HAP-1 (cell line): ENCODE results near the gene XIRP1.
"Not testable (repeated sequence)": the region's sequence is repeated elsewhere in the genome, so short reads cannot be mapped to it uniquely, and the experiment has no call there.

ENCODE experiments used
- DNase-seq, 2 experiments: peaks; one replicate each; pipeline ENCODE4 v3.0.0-alpha.2; 2016 to 2020; ENCODE audit warnings: low spot score in 2 of 2
- H3K27me3 ChIP-seq: fragments of 250-450 bp; sonication (Bioruptor Pico); 2 replicates; pipeline ENCODE4 v1.5.1; 2020; ENCODE audit warnings: low read depth, mild to moderate bottlenecking, moderate library complexity
- H3K36me3 ChIP-seq: fragments of 250-450 bp; sonication (Bioruptor Pico); replicated peaks from 2 replicates; pipeline ENCODE4 v1.5.1; 2020; ENCODE audit warnings: mild to moderate bottlenecking
- H3K4me1 ChIP-seq: fragments of 250-450 bp; sonication (Bioruptor Pico); 2 replicates; pipeline ENCODE4 v1.5.1; 2020; ENCODE audit warnings: mild to moderate bottlenecking
- H3K4me3 ChIP-seq: fragments of 250-450 bp; sonication (Bioruptor Pico); 2 replicates; pipeline ENCODE4 v1.5.1; 2020; ENCODE audit warnings: mild to moderate bottlenecking, moderate library complexity
- H3K9me3 ChIP-seq: fragments of 250-450 bp; sonication (Bioruptor Pico); 2 replicates; pipeline ENCODE4 v1.5.1; 2020; ENCODE audit warnings: mild to moderate bottlenecking, moderate library complexity
- in situ Hi-C: fragments of 300-500 bp; cut with MboI; formaldehyde crosslinking; loops from 3 replicates; pipeline ENCODE4 v1.14.3; 2020; ENCODE audit warnings: low sequenced_read_pairs, inconsistent platforms, mixed read lengths

The XIRP1 gene

DNA sequence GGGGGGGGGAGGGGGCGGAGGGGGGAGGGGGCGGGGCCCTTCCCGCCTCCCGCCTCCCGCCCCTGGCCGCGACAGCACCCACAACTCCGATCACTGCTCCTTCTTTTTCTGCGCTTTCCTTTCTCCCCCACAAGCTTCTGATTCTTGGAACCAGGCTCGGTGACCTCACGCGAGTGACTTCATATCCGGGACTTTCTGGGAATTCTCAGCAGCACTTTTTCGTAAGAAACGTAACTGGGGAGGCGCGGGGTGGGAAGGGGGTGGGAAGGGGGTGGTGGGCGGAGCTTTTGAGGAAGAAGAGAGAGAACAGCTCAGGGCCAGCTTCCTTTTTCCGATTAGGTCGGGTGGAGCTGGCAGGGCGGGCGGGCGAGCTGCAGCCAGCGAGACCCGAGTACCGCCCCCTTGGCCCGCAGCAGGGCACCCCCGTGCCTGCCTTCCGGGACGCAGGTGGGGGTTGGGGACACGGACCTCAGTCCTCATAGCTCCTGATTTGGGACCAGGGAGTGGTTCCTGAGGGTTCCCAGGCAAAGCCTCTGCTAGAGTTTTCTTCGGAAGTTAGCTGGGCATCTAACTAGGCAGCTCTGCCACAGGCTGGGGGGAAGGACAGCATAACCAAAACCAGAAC is 14.6 kb downstream of the XIRP1 start:
- Histone ChIP-seq H3K36me3 (no peaks in the 10 kb centered on the region), H3K27me3 (no peaks in the 10 kb centered on the region), H3K4me1 (peaks cover 15% of the 10 kb centered on the region), H3K9me3 (peaks cover 5% of the 10 kb centered on the region; the same call in 1 of the 2 replicates), H3K4me3 (peak overlapping the region; percentile 35)
- DNase-seq: peak; percentile 51 to 81
- in situ Hi-C loops: no loop called here

GRCh38 chr3:39176025-39176714 is 16.2 kb downstream of the XIRP1 start:
- no peaks in the 10 kb centered on the region; the same call in 1 of the 2 replicates for H3K27me3 ChIP-seq
- no peak overlapping the region for H3K4me3 ChIP-seq
- H3K9me3 ChIP-seq: peaks cover 5% of the 10 kb centered on the region; the same call in 1 of the 2 replicates
- H3K4me1 ChIP-seq: peaks cover 13% of the 10 kb centered on the region
- H3K36me3 ChIP-seq: no peaks in the 10 kb centered on the region
- no peak for DNase-seq
- in situ Hi-C loops: no loop called here

DNA sequence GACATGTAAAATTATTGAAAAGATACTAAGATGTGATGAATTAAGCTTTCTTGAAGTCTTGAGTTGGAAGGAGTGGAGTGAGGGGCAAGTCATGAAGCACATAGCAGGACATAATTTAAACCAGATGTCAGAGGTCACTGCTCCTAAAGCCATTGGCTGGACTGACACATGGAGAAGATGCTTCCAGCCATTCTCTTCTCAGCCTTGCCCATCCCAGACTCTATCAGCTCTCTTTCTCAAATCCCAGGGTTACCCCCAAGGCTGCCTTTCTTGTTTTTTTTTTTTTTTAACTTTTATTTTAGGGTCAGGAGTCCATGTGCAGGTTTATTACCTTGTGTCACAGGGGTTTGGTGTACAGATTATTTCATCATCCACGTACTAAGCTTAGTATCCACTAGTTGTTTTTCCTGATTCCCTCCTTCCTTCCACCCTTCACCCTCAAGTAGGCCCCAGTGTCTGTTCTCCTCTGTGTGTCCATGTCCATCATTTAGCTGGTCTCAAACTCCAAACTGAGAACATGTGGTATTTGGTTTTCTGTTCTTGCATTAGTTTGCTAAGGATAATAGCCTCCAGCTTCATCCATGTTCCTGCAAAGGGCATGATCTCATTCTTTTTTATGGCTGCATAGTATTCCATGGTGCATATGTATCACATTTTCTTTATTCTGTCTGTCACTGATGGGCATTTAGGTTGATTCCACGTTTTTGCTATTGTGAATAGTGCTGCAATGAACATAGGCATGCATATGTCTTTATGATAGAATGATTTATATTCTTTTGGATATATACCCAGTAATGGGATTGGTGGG is 18.9 kb downstream of the XIRP1 start:
- Histone ChIP-seq H3K36me3 (no peaks in the 10 kb centered on the region), H3K9me3 (peaks cover 5% of the 10 kb centered on the region; the same call in 1 of the 2 replicates), H3K27me3 (no peaks in the 10 kb centered on the region; the same call in 1 of the 2 replicates), H3K4me3 (no peak overlapping the region), H3K4me1 (peaks cover 6% of the 10 kb centered on the region)
- no peak for DNase-seq
- in situ Hi-C loops: no loop called here

- Histone ChIP-seq H3K4me3 (no peak overlapping the region), H3K4me1 (peaks cover 5% of the 10 kb centered on the region; the same call in 1 of the 2 replicates), H3K36me3 (no peaks in the 10 kb centered on the region), H3K27me3 (no peaks in the 10 kb centered on the region; the same call in 1 of the 2 replicates), H3K9me3 (peaks cover 5% of the 10 kb centered on the region; the same call in 1 of the 2 replicates)
- DNase-seq: no peak
- in situ Hi-C loops: no loop called here
Observed at GRCh38 chr3:39171860-39172259, 20.5 kb downstream of the XIRP1 start.

GRCh38 chr3:39170877-39171276 is 21.5 kb downstream of the XIRP1 start:
- H3K9me3 ChIP-seq, in situ Hi-C loops, H3K4me3 ChIP-seq, DNase-seq, H3K27me3 ChIP-seq, H3K4me1 ChIP-seq, H3K36me3 ChIP-seq: not testable (repeated sequence)

DNA sequence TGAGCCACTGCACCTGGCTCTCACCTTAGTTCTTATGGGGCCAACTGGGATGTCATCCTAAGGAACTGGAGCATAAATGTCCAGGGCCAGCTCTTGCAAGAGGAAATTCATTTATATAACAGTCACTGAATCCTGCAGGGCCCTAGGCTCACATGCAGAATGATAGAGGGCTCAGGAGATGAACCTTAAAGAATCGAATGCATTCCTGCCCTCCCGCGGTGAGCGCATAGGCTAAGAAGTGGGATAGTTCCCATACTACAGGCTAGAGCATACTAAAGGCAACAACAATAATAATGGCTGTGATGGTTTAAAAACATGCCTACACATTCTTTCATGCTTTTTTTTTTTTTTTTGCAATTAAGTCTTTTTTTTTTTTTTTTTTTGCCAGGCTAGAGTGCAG is 21.9 kb downstream of the XIRP1 start:
- Histone ChIP-seq H3K4me3 (no peak overlapping the region), H3K9me3 (peaks cover 5% of the 10 kb centered on the region; the same call in 1 of the 2 replicates), H3K36me3 (no peaks in the 10 kb centered on the region), H3K4me1 (peaks cover 5% of the 10 kb centered on the region; the same call in 1 of the 2 replicates), H3K27me3 (no peaks in the 10 kb centered on the region; the same call in 1 of the 2 replicates)
- DNase-seq: no peak
- in situ Hi-C loops: no loop called here

DNA sequence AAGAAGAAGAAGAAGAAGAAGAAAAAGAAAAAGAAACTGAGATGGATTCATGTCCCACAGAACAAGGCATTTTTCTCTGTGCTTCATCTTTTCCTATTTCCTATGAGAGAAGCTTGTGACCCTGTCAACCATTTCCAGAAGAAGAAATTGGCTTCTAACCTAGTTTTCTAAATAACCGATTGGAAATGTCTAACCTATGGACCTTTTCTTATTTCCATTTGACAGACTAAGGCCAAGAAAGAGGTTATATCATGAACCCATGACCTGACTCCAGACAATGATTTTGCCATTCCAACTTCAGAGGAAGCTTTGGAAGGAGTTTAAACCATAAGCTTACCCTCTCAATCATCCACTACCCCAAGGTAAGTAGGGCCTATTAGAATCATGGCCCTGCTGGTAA is 22.7 kb downstream of the XIRP1 start:
- peaks cover 5% of the 10 kb centered on the region; the same call in 1 of the 2 replicates for H3K4me1 ChIP-seq
- in situ Hi-C loops: no loop called here
- no peaks in the 10 kb centered on the region for H3K36me3 ChIP-seq
- no peaks in the 10 kb centered on the region; the same call in 1 of the 2 replicates for H3K27me3 ChIP-seq
- peaks cover 5% of the 10 kb centered on the region; the same call in 1 of the 2 replicates for H3K9me3 ChIP-seq
- no peak for DNase-seq
- H3K4me3 ChIP-seq: no peak overlapping the region

GRCh38 chr3:39168156-39168780 is 24.1 kb downstream of the XIRP1 start:
- Histone ChIP-seq H3K4me3 (no peak overlapping the region), H3K9me3 (no peaks in the 10 kb centered on the region), H3K4me1 (peaks cover 5% of the 10 kb centered on the region; the same call in 1 of the 2 replicates), H3K36me3 (no peaks in the 10 kb centered on the region), H3K27me3 (no peaks in the 10 kb centered on the region; the same call in 1 of the 2 replicates)
- in situ Hi-C loops: no loop called here
- no peak for DNase-seq

DNA sequence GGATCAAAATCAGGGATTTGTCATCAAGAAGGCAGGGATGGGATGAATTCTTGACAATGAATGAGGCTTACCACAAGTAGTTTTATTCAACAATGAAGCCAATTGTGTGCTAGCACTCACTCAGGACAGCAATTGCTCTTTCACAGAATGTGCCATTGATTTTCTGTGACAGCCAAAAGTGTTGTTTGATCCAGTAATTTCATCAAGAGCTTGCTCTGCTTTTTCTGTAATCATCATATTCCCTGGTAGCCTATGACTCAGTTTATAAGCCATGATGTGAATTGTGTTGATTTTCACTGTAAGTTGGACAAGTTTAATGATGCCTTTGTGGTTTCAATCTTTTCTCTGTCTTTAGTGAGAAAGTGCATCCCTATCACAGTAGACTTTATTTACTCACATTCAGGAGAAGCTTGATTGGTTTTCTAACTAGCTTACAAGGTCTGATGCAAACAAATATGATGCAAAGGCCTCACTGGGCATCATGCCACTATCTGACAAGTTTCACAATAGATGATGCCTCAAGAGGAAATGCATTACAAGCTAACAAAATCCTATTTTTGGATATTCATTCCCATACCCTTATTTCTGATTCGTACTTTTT is 25.4 kb downstream of the XIRP1 start:
- Histone ChIP-seq H3K27me3 (no peaks in the 10 kb centered on the region; the same call in 1 of the 2 replicates), H3K9me3 (no peaks in the 10 kb centered on the region), H3K36me3 (no peaks in the 10 kb centered on the region), H3K4me1 (peaks cover 5% of the 10 kb centered on the region; the same call in 1 of the 2 replicates), H3K4me3 (no peak overlapping the region)
- DNase-seq: no peak
- in situ Hi-C loops: no loop called here

GRCh38 chr3:39166134-39166710 is 26.2 kb downstream of the XIRP1 start:
- Histone ChIP-seq H3K27me3 (no peaks in the 10 kb centered on the region), H3K9me3 (no peaks in the 10 kb centered on the region), H3K4me1 (peaks cover 5% of the 10 kb centered on the region; the same call in 1 of the 2 replicates), H3K36me3 (no peaks in the 10 kb centered on the region), H3K4me3 (no peak overlapping the region)
- DNase-seq: no peak
- in situ Hi-C loops: no loop called here

DNA sequence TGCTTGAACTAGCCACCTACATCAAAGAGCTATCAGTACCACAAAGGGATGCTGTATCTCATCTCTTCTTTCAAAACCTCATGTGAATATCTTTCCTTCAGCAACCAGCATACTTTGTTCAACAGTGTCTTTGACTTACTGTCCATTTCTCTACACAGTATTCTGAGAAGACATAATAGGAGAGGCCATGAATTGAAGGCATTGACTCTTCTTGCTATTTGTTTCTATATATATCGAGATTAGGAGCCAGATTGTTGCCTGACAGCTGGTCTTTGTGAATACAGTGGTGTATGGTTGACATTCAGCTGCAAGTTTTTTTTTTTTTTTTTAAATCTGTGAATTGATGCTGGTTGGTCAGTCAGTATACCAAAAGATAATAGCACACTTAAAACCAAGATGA is 26.9 kb downstream of the XIRP1 start:
- DNase-seq: no peak
- in situ Hi-C loops: no loop called here
- H3K4me1 ChIP-seq: peaks cover 5% of the 10 kb centered on the region; the same call in 1 of the 2 replicates

DNA sequence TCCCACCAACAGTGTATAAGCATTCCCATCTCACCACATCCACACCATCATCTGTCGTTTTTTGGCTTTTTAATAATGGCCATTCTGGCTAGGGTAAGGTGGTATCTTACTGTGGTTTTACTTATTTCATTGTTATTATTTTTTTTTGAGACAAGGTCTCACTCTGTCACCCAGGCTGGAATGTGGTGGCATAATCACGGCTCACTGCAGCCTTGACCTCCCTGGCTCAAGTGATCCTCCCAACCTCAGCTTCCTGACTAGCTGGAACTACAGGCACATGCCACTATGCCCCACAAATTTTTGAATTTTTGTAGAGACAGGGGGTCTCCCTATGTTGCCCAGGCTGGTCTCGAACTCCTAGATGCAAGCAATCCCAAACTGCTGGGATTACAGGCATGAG is 28.0 kb downstream of the XIRP1 start:
- no peaks in the 10 kb centered on the region for H3K36me3 ChIP-seq
- in situ Hi-C loops: no loop called here
- no peak overlapping the region for H3K4me3 ChIP-seq
- DNase-seq: no peak
- H3K27me3 ChIP-seq: no peaks in the 10 kb centered on the region
- peaks cover 5% of the 10 kb centered on the region; the same call in 1 of the 2 replicates for H3K4me1 ChIP-seq
- no peaks in the 10 kb centered on the region for H3K9me3 ChIP-seq

More for the DNA sequence above, 26.9 kb downstream of the XIRP1 start:
- Histone ChIP-seq H3K36me3 (no peaks in the 10 kb centered on the region), H3K27me3 (no peaks in the 10 kb centered on the region), H3K9me3 (no peaks in the 10 kb centered on the region), H3K4me3 (no peak overlapping the region)
